Thymus (tissue), 11 donors: ENCODE results near the gene COX7B. TPM values are rescaled to one million over a fixed set of nuclear protein-coding genes. Genes with fewer than 3 reads are reported as not detected.
"Not testable (repeated sequence)": the region's sequence is repeated elsewhere in the genome, so short reads cannot be mapped to it uniquely, and the experiment has no call there.

Source experiments
- DNase-seq, 9 donors: peaks; one replicate each; pipeline ENCODE4 v3.0.0-alpha.2; 2013; ENCODE audit warnings: low spot score in 9 of 9, low read depth in 6 of 9, missing footprints in 1 of 9
- H3K27ac ChIP-seq, 2 donors: one replicate each; pipeline ENCODE4 v1.5.1; 2013; ENCODE audit warnings: control low read depth in 1 of 2, low read depth in 1 of 2, low read length in 1 of 2, mild to moderate bottlenecking in 1 of 2, moderate library complexity in 1 of 2
- H3K27me3 ChIP-seq, 2 donors: one replicate each; pipeline ENCODE4 v1.5.1; 2013; ENCODE audit warnings: low read length in 1 of 2; ENCODE audit not compliant: control insufficient read depth in 2 of 2, insufficient read depth in 1 of 2
- H3K36me3 ChIP-seq, 2 donors: one replicate each; pipeline ENCODE4 v1.5.1; 2013; ENCODE audit warnings: low read length in 1 of 2, mild to moderate bottlenecking in 1 of 2, moderate library complexity in 1 of 2; ENCODE audit not compliant: control insufficient read depth in 2 of 2, insufficient read depth in 2 of 2
- H3K4me1 ChIP-seq, 2 donors: one replicate each; pipeline ENCODE4 v1.5.1; 2013; ENCODE audit warnings: low read length in 2 of 2; ENCODE audit not compliant: control insufficient read depth in 2 of 2, insufficient read depth in 2 of 2
- H3K4me3 ChIP-seq, 2 donors: one replicate each; pipeline ENCODE4 v1.5.1; 2013; ENCODE audit warnings: low read length in 2 of 2, control low read depth in 1 of 2, mild to moderate bottlenecking in 1 of 2
- H3K9me3 ChIP-seq, 2 donors: one replicate each; pipeline ENCODE4 v1.5.1; 2013; ENCODE audit warnings: low read length in 1 of 2, mild to moderate bottlenecking in 1 of 2; ENCODE audit not compliant: control insufficient read depth in 2 of 2, insufficient read depth in 1 of 2
- WGBS: extraction: QIAGEN DNeasy Blood & Tissue Kit; methylation state at CpG from one replicate; pipeline ENCODE4 v1.1.7; 2013; 5-methylcytosine and 5-hydroxymethylcytosine counted together
- polyA plus RNA-seq: library from polyadenylated mRNA; stranded (reverse); fragments of 200-250 nt; gene quantifications from one replicate; pipeline ENCODE4 v1.2.3, GENCODE V29; 2013
- total RNA-seq: library from RNA; stranded (reverse); fragments of 120-200 nt; gene quantifications from one replicate; pipeline ENCODE4 v1.2.4, GENCODE V29; 2013
- donor health status: healthy.

COX7B gene
- total and polyA plus RNA-seq, 2 donors, result 509 to 637 TPM

DNA sequence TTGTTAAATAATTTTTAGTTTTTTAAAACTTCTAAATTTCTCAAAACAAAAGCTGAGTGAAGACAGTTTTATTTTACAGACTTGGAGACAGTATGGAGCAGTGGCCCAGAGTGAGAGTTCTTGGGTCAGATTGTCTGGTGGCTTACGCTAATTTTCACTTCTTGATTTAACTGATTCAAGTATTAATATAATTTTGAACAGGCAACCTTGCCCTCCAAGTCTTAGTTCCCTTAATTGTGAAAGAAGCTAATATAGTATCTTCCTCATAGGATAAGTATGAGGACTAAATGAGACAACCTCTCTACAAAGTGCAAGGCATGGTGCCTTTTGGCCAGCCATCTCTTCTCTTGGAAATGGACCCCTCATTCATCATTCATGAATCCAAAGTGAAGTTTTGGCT, 36.6 kb downstream of the COX7B start:
- Histone ChIP-seq H3K4me3 (no peak overlapping the region), H3K4me1 (no peaks in the 10 kb centered on the region), H3K9me3 (no peaks in the 10 kb centered on the region), H3K36me3 (no peaks in the 10 kb centered on the region), H3K27me3 (no peaks in the 10 kb centered on the region), H3K27ac (no peak overlapping the region)
- no peak for DNase-seq
- 95% methylated on average over 1 of the region's 1 CpG for WGBS

- H3K4me1 ChIP-seq, result no peaks in the 10 kb centered on the region
- H3K9me3 ChIP-seq, result no peaks in the 10 kb centered on the region
- H3K27ac ChIP-seq, result no peak overlapping the region
- DNase-seq, result no peak
- no peaks in the 10 kb centered on the region for H3K27me3 ChIP-seq
- no peaks in the 10 kb centered on the region for H3K36me3 ChIP-seq
- no peak overlapping the region for H3K4me3 ChIP-seq
Observed at GRCh38 chrX:77936299-77936698, 37.0 kb downstream of the COX7B start.

- no peaks in the 10 kb centered on the region for H3K4me1 ChIP-seq
- no peaks in the 10 kb centered on the region for H3K9me3 ChIP-seq
- no peak overlapping the region for H3K4me3 ChIP-seq
- H3K27ac ChIP-seq, result no peak overlapping the region
- H3K36me3 ChIP-seq, result no peaks in the 10 kb centered on the region
- no peak for DNase-seq
- H3K27me3 ChIP-seq, result no peaks in the 10 kb centered on the region
- WGBS, result 97% methylated on average over 3 of the region's 3 CpGs
Observed at GRCh38 chrX:77937291-77937690, 38.0 kb downstream of the COX7B start.

GRCh38 chrX:77938083-77938680, 38.9 kb downstream of the COX7B start:
- Histone ChIP-seq H3K27ac (no peak overlapping the region), H3K36me3 (no peaks in the 10 kb centered on the region), H3K27me3 (no peaks in the 10 kb centered on the region), H3K4me3 (no peak overlapping the region), H3K9me3 (no peaks in the 10 kb centered on the region), H3K4me1 (peaks cover 0 to 3% of the 10 kb centered on the region in 2 donors)
- DNase-seq, result no peak
- 94% methylated on average over 4 of the region's 4 CpGs for WGBS

- H3K9me3 ChIP-seq, H3K27me3 ChIP-seq, H3K4me1 ChIP-seq, H3K36me3 ChIP-seq, H3K4me3 ChIP-seq, DNase-seq, H3K27ac ChIP-seq: not testable (repeated sequence)
- WGBS, result 96% methylated on average over 6 of the region's 6 CpGs
Observed at GRCh38 chrX:77945031-77945430, 45.8 kb downstream of the COX7B start.

DNA sequence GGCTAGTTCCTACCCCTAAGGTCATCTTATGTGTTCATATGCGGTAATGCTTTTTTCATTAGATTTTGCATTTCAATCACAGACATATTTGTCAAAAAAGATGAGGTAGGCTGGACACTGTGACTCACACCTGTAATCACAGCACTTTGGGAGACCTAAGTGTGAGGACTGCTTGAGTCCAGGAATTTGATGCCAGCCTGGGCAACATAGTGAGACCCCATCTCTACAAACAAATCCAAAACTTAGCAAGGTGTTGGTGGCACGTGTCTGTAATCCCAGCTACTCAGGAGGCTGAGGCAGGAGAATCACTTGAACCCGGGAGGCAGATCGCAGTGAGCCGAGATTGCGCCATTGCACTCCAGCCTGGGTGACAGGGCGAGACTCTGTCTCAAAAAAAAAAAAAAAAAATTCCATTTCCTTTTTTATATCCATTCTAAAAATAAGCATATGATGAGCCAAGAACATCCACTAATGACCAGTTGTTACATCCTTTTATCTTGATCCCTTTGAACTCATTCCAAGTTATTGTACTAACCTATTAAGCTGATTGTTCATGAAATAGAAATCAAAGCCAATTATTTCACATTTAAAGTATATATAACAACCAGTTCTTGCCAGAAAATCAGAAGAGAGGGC, 46.8 kb downstream of the COX7B start:
- Histone ChIP-seq H3K9me3 (no peaks in the 10 kb centered on the region), H3K4me1 (peaks cover 0 to 3% of the 10 kb centered on the region in 2 donors), H3K27ac (no peak overlapping the region), H3K4me3 (no peak overlapping the region), H3K36me3 (no peaks in the 10 kb centered on the region), H3K27me3 (no peaks in the 10 kb centered on the region)
- no peak for DNase-seq
- WGBS, result over 99% methylated on average over 7 of the region's 7 CpGs

GRCh38 chrX:77946571-77946970, 47.3 kb downstream of the COX7B start:
- Histone ChIP-seq H3K4me1 (peaks cover 0 to 3% of the 10 kb centered on the region in 2 donors), H3K36me3 (no peaks in the 10 kb centered on the region), H3K27ac (no peak overlapping the region), H3K4me3 (no peak overlapping the region), H3K27me3 (no peaks in the 10 kb centered on the region), H3K9me3 (no peaks in the 10 kb centered on the region)
- DNase-seq, result no peak
- 97% methylated on average over 2 of the region's 2 CpGs for whole genome bisulfite sequencing

GRCh38 chrX:77949840-77950239, 50.6 kb downstream of the COX7B start:
- no peaks in the 10 kb centered on the region for H3K36me3 ChIP-seq
- H3K4me3 ChIP-seq, result no peak overlapping the region
- H3K27ac ChIP-seq, result no peak overlapping the region
- WGBS, result 93% methylated on average over 2 of the region's 2 CpGs
- no peaks in the 10 kb centered on the region for H3K9me3 ChIP-seq
- no peaks in the 10 kb centered on the region for H3K27me3 ChIP-seq
- no peaks in the 10 kb centered on the region for H3K4me1 ChIP-seq
- DNase-seq, result no peak

DNA sequence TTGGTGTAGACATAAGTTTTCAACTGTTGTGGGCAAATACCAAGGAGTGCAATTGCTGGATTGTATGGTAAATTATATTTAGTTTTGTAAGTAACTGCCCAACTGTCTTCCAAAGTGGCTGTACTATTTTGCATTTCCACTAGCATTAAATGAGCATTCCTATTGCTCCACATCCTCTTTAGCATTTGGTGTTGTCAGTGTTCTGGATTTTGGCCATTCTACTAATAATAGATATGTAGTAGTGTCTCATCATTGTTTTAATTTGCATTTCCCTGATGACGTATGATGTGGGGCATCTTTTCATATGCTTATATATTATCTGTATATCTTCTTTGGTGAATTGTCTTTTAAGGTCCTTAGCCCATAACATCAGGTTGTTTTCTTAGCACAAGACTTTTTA, 52.9 kb downstream of the COX7B start:
- DNase-seq, result no peak
- H3K27me3 ChIP-seq, result no peaks in the 10 kb centered on the region
- WGBS, result 97% methylated on average over 1 of the region's 1 CpG
- no peaks in the 10 kb centered on the region for H3K4me1 ChIP-seq
- H3K27ac ChIP-seq, result no peak overlapping the region
- H3K4me3 ChIP-seq, result no peak overlapping the region
- H3K36me3 ChIP-seq, result no peaks in the 10 kb centered on the region
- no peaks in the 10 kb centered on the region for H3K9me3 ChIP-seq
